BLaER1 treated with 17β-estradiol and CSF1 and Interleukin-3, amounts not matched to agents 10 nM and 100 nM (cell line): ENCODE measurements around the gene NCOA7.

Experiments used
- H3K27ac ChIP-seq, 11 experiments: shearing (Covaris generic); formaldehyde crosslinking; 2 replicates each; pipeline ENCODE4 v1.8.1; 2022
- H3K27me3 ChIP-seq, 11 experiments: shearing (Covaris generic); formaldehyde crosslinking; 2 replicates each; pipeline ENCODE4 v1.8.1; 2022
- H3K36me3 ChIP-seq, 11 experiments: shearing (Covaris generic); formaldehyde crosslinking; 2 replicates each; pipeline ENCODE4 v1.8.1; 2022
- H3K4me1 ChIP-seq, 10 experiments: shearing (Covaris generic); formaldehyde crosslinking; 2 replicates each; pipeline ENCODE4 v1.8.1; 2022
- H3K4me2 ChIP-seq, 11 experiments: shearing (Covaris generic); formaldehyde crosslinking; 2 replicates each; pipeline ENCODE4 v1.8.1; 2022
- H3K4me3 ChIP-seq, 10 experiments: shearing (Covaris generic); formaldehyde crosslinking; 2 replicates each; pipeline ENCODE4 v1.8.1; 2022
- H3K9ac ChIP-seq, 11 experiments: shearing (Covaris generic); formaldehyde crosslinking; 2 replicates each; pipeline ENCODE4 v1.8.1; 2022
- H3K9me3 ChIP-seq, 11 experiments: shearing (Covaris generic); formaldehyde crosslinking; replicated peaks in 1 of 11; 2 replicates each; pipeline ENCODE4 v1.8.1; 2022
- H4K20me1 ChIP-seq, 11 experiments: shearing (Covaris generic); formaldehyde crosslinking; 2 replicates each; pipeline ENCODE4 v1.8.1; 2022
- Cebpa-rat ChIP-seq, 11 experiments: shearing (Covaris generic); IDR thresholded peaks; 2 replicates each; pipeline ENCODE4 v1.8.1; 2022

Gene NCOA7

DNA sequence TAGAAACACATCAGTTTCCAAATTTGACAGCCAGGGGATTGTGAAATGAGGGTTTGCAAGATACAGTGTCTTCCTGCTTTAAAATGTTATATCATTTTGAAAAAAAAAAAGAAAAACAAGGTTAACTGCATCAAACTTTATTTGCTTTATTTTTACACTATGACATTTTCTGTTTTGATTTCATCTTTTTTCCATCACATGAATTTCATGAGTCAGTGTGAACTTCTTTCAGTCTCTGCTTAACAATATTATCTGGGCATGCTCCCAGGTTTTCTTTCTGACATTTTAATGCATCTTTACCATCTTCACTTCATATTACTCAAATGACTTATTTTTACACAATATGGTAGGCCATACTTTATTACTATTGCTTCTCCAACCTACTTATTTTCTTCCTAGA, 1.9 kb downstream of the NCOA7 start:
- peaks cover 0 to 5% (median 0%) of the 10 kb centered on the region in 11 experiments; a peak in 1 of 22 replicates for H3K36me3 ChIP-seq
- no peak overlapping the region for H3K27ac ChIP-seq
- no peak overlapping the region for H3K9ac ChIP-seq
- TF ChIP-seq Cebpa-rat (IDR thresholded peaks at IDR 0.05): no peak
- H3K4me2 ChIP-seq: peak overlapping the region in 8 of 11 experiments; percentile 26 to 97 (median 92); a peak in 11 of 22 replicates
- no peaks in the 10 kb centered on the region for H3K9me3 ChIP-seq
- H3K4me3 ChIP-seq: no peak overlapping the region
- peaks cover 0 to 10% (median 0%) of the 10 kb centered on the region in 11 experiments; a peak in 2 of 22 replicates for H3K27me3 ChIP-seq
- H3K4me1 ChIP-seq: peaks cover 36 to 69% (median 53%) of the 10 kb centered on the region in 10 experiments
- peaks cover 0 to 15% (median 0%) of the 10 kb centered on the region in 11 experiments; a peak in 2 of 22 replicates for H4K20me1 ChIP-seq

DNA sequence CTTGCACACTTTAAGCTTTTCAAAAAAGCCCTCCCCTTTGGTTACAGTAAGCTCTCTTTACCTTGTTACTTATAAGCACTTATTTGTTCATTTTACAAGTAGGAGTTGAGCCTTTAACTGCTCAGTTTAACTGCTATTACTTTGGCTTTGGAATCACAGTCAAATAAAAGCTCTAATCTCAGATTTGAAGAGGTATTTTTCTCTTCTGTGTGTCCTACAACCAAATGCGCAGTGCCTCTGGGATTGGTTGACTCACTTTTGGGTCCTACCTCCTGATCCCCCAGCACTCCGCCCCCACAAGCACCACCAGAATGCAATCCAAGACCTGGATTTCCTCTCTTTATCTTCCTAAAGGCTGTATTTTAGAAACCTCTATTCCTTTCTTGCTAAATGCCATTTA, 2.5 kb downstream of the NCOA7 start:
- no peak overlapping the region for H3K27ac ChIP-seq
- H3K4me2 ChIP-seq: peak overlapping the region in 6 of 11 experiments; percentile 8 to 96 (median 56); a peak in 7 of 22 replicates

DNA sequence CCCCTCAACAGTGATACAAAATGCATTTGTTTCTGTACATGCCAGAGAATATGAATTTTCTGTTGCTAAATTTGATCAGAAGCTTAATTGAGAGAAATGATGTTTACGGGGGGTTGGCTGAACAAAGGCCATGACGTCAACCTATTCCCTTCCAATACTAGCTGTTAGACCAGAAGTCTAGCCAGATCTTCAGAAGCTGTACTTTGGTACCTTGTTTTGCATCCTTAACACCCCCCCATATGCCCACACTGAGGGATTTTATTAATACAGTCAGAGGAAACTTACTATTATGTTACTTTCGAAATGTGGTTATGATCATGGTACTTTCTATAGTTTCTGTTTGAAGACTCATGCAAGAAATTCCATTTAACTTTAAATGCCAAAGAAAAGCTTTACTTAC, 3.1 kb downstream of the NCOA7 start:
- no peaks in the 10 kb centered on the region for H3K9me3 ChIP-seq
- TF ChIP-seq Cebpa-rat (IDR thresholded peaks at IDR 0.05): no peak
- H3K4me3 ChIP-seq: no peak overlapping the region
- peaks cover 0 to 21% (median 0%) of the 10 kb centered on the region in 11 experiments; a peak in 4 of 22 replicates for H4K20me1 ChIP-seq
- peaks cover 0 to 5% (median 0%) of the 10 kb centered on the region in 11 experiments; a peak in 1 of 22 replicates for H3K36me3 ChIP-seq
- peaks cover 39 to 68% (median 51%) of the 10 kb centered on the region in 10 experiments for H3K4me1 ChIP-seq
- H3K27me3 ChIP-seq: peaks cover 0 to 10% (median 0%) of the 10 kb centered on the region in 11 experiments; a peak in 2 of 22 replicates
- peak overlapping the region in 6 of 11 experiments; percentile 9 to 96 (median 61); a peak in 8 of 22 replicates for H3K4me2 ChIP-seq
- no peak overlapping the region for H3K9ac ChIP-seq
- H3K27ac ChIP-seq: no peak overlapping the region

More for the DNA sequence above, 2.5 kb downstream of the NCOA7 start:
- Histone ChIP-seq H3K27me3 (peaks cover 0 to 10% (median 0%) of the 10 kb centered on the region in 11 experiments; a peak in 2 of 22 replicates), H3K4me1 (peaks cover 42 to 72% (median 55%) of the 10 kb centered on the region in 10 experiments), H4K20me1 (peaks cover 0 to 20% (median 0%) of the 10 kb centered on the region in 11 experiments; a peak in 2 of 22 replicates), H3K4me3 (no peak overlapping the region), H3K9me3 (no peaks in the 10 kb centered on the region), H3K36me3 (peaks cover 0 to 5% (median 0%) of the 10 kb centered on the region in 11 experiments; a peak in 1 of 22 replicates), H3K9ac (no peak overlapping the region)
- no peak for TF ChIP-seq Cebpa-rat (IDR thresholded peaks at IDR 0.05)

DNA sequence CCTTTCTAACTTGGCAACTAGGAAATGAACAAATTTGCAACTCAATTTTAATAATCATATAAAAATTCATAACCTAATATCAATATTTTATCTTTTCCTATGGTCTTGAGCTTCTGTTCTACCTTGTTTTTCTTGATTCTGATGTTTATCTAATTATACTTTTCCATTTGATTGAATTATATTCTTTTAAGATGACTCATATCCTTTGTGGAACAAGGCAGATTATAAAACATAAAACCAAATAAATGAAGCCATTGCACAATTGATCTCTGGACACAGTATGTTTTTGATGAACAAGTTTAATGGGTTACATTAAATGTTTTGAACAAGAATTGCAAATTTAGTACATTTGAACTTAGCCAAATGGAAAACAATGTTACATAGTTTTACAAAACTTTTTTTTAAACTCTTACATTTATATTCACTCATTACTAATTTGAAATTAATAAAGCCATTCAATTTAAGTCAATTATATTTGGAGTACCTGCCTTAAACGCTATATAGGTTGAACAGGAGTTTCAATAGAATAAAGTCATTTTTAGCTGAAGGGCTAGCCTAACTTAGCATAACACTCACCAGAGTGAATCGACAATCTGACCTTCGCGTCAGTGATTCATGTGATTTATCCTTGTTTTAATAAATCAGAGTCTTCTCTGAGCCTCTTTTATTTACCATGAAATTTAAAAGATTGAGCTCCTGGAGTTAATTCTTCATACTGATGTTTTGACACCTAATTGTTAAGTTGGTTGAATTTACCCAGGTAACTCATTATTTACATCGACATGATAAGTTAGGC, 3.8 kb downstream of the NCOA7 start:
- no peaks in the 10 kb centered on the region for H3K9me3 ChIP-seq
- H4K20me1 ChIP-seq: peaks cover 0 to 27% (median 0%) of the 10 kb centered on the region in 11 experiments; a peak in 5 of 22 replicates
- H3K4me2 ChIP-seq: peak overlapping the region in 5 of 11 experiments; percentile 9 to 96 (median 86); a peak in 7 of 22 replicates
- H3K9ac ChIP-seq: no peak overlapping the region
- TF ChIP-seq Cebpa-rat (IDR thresholded peaks at IDR 0.05): no peak
- no peak overlapping the region for H3K27ac ChIP-seq
- H3K27me3 ChIP-seq: peaks cover 0 to 10% (median 0%) of the 10 kb centered on the region in 11 experiments; a peak in 2 of 22 replicates
- peaks cover 39 to 68% (median 51%) of the 10 kb centered on the region in 10 experiments for H3K4me1 ChIP-seq
- peaks cover 0 to 5% (median 0%) of the 10 kb centered on the region in 11 experiments; a peak in 1 of 22 replicates for H3K36me3 ChIP-seq
- H3K4me3 ChIP-seq: no peak overlapping the region

DNA sequence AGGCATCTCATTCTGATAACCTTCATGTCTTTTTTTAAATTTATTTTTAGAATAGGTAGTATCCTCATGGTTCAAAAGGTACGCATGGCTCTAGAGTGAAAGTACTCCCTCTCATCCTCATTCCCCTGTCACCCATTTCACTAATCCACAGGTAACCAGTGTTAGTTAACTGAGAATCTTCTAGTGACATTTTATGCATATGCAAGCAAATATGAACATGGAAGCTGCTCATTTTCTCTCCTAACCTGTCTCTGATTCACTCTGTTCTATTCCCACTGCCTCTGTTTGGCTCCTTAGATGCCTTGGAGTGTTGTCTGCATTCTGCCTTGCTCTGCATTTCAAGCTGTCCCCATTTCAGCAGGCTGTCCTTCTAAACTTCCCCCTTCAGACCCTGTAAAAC, 4.5 kb downstream of the NCOA7 start:
- Histone ChIP-seq H3K4me2 (peak overlapping the region in 2 of 11 experiments; percentile 6 to 86; a peak in 2 of 22 replicates), H3K9me3 (no peaks in the 10 kb centered on the region), H3K4me1 (peaks cover 32 to 70% (median 48%) of the 10 kb centered on the region in 10 experiments), H3K4me3 (no peak overlapping the region), H3K36me3 (peaks cover 0 to 5% (median 0%) of the 10 kb centered on the region in 11 experiments; a peak in 1 of 22 replicates), H3K9ac (no peak overlapping the region), H4K20me1 (peaks cover 0 to 30% (median 0%) of the 10 kb centered on the region in 11 experiments; a peak in 5 of 22 replicates), H3K27ac (no peak overlapping the region), H3K27me3 (peaks cover 0 to 15% (median 0%) of the 10 kb centered on the region in 11 experiments; a peak in 2 of 22 replicates)
- no peak for TF ChIP-seq Cebpa-rat (IDR thresholded peaks at IDR 0.05)

DNA sequence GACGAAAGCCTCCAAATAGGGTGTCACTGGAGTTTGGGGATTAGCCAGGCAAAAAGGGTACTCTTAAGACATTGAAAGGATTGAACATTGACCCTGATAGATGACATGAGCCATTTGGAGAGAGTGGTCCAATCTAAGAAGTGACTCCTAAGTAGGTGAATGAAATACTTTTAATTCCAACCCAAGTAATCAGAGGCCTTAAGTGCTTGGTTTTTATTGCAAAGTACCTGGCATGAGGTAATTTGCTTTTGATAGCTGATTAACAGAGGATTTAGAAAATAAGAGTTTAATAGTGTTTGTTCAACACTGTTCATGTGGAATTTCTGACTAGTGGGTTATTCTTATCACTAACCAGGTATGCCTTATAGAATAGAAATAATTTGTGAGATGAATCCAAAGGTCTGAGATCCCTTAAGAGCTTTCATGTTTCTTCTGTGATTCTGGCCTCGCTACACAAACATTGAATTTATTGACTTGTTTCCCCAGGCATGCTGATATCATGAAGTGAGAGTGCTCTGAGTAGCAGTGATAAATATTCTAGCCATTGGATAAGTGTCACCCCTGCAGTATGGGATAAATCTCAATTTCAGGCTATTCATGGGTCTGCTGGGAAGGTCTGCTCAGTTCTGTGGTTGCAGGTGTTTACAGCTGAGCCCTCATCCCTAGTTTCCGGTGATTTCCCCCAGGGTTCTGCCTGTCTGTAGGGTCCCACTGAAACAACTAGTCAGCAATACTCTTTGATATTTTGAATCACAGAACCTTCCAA, 6.5 kb downstream of the NCOA7 start:
- peaks cover 0 to 23% (median 0%) of the 10 kb centered on the region in 11 experiments; a peak in 2 of 22 replicates for H3K27me3 ChIP-seq
- no peak overlapping the region for H3K9ac ChIP-seq
- H3K4me1 ChIP-seq: peaks cover 27 to 77% (median 45%) of the 10 kb centered on the region in 10 experiments
- H3K9me3 ChIP-seq: no peaks in the 10 kb centered on the region
- H4K20me1 ChIP-seq: peaks cover 0 to 30% (median 0%) of the 10 kb centered on the region in 11 experiments; a peak in 5 of 22 replicates
- H3K27ac ChIP-seq: peak overlapping the region in 2 of 11 experiments; percentile 23 to 41; a peak in 1 of 22 replicates
- no peak for TF ChIP-seq Cebpa-rat (IDR thresholded peaks at IDR 0.05)
- H3K4me3 ChIP-seq: no peak overlapping the region
- H3K4me2 ChIP-seq: peak overlapping the region; percentile 38 to 74 (median 54); a peak in 21 of 22 replicates
- H3K36me3 ChIP-seq: peaks cover 0 to 7% (median 0%) of the 10 kb centered on the region in 11 experiments; a peak in 2 of 22 replicates

DNA sequence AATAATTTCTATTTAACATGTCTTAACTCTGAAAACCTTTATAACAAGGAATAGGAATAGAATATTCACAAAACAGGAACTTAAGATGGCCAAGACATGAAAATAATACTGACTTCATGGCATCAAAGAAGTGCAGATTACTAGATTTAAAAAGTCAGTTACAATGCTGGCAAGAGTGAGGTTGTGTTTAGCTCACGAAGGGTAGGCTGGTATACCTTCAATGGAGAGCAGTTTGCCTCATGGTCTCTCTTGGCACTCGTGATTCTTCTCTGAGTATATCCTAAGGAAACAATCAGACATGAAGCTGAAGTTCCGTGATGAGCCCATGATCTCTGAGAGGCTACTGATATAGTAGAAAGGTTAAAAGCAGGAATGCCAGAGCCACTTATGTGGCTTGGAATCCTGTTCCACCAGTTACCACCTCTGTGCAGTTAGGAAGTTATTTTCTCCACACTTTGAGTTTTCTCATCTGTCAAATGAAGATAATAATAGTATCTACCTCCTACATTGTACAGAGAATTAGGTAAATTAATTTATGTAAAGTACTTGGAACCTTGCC, 7.2 kb downstream of the NCOA7 start:
- H3K9me3 ChIP-seq: no peaks in the 10 kb centered on the region

More for the DNA sequence above, 7.2 kb downstream of the NCOA7 start:
- H3K4me3 ChIP-seq: no peak overlapping the region
- peak overlapping the region; percentile 38 to 74 (median 54); a peak in 21 of 22 replicates for H3K4me2 ChIP-seq
- H3K27me3 ChIP-seq: peaks cover 0 to 23% (median 0%) of the 10 kb centered on the region in 11 experiments; a peak in 2 of 22 replicates
- H3K36me3 ChIP-seq: peaks cover 0 to 7% (median 0%) of the 10 kb centered on the region in 11 experiments; a peak in 2 of 22 replicates
- H3K4me1 ChIP-seq: peaks cover 32 to 77% (median 48%) of the 10 kb centered on the region in 10 experiments
- no peak overlapping the region for H3K9ac ChIP-seq
- H4K20me1 ChIP-seq: peaks cover 0 to 30% (median 0%) of the 10 kb centered on the region in 11 experiments; a peak in 5 of 22 replicates
- H3K27ac ChIP-seq: peak overlapping the region in 7 of 11 experiments; percentile 6 to 41 (median 20); a peak in 9 of 22 replicates
- no peak for TF ChIP-seq Cebpa-rat (IDR thresholded peaks at IDR 0.05)
